Aorta (tissue), 5 donors: Measurements from ENCODE around the gene ITPA. TPM values are rescaled to one million over a fixed set of nuclear protein-coding genes. Genes with fewer than 3 reads are reported as not detected.
A peak's percentile ranks its signal among the peaks of the same experiment; 100 is the strongest.

Experiments used
- ATAC-seq: fragments of 200-7000 bp; cut with Tn5 transposase; one replicate; pipeline ENCODE4 v1.9.1; 2022; ENCODE audit warnings: moderate library complexity; ENCODE audit not compliant: low FRiP score
- DNase-seq, 2 donors: peaks; one replicate each; pipeline ENCODE4 v3.0.0-alpha.2; 2020
- H3K27ac ChIP-seq, 2 donors: one replicate each; pipeline ENCODE4 v1.5.1; 2013; ENCODE audit warnings: low read length in 2 of 2, mild to moderate bottlenecking in 2 of 2, moderate library complexity in 2 of 2, control low read depth in 1 of 2, inconsistent platforms in 1 of 2, low read depth in 1 of 2
- H3K27me3 ChIP-seq, 2 donors: one replicate each; pipeline ENCODE4 v1.6.1; 2013; ENCODE audit warnings: control low read depth in 1 of 2, low read length in 1 of 2, mild to moderate bottlenecking in 1 of 2, moderate library complexity in 1 of 2; ENCODE audit not compliant: insufficient read depth in 2 of 2, control insufficient read depth in 1 of 2
- H3K36me3 ChIP-seq, 2 donors: one replicate each; pipeline ENCODE4 v1.6.1; 2013; ENCODE audit warnings: control low read depth in 1 of 2, low read length in 1 of 2, mild to moderate bottlenecking in 1 of 2; ENCODE audit not compliant: insufficient read depth in 2 of 2, control insufficient read depth in 1 of 2
- H3K4me1 ChIP-seq, 2 donors: one replicate each; pipeline ENCODE4 v1.6.1; 2013; ENCODE audit warnings: low read length in 2 of 2, control low read depth in 1 of 2, mild to moderate bottlenecking in 1 of 2, moderate library complexity in 1 of 2; ENCODE audit not compliant: insufficient read depth in 2 of 2, control insufficient read depth in 1 of 2
- H3K4me3 ChIP-seq, 2 donors: one replicate each; pipeline ENCODE4 v1.5.1; 2013; ENCODE audit warnings: low read length in 2 of 2, control low read depth in 1 of 2, mild to moderate bottlenecking in 1 of 2
- H3K9me3 ChIP-seq: one replicate; pipeline ENCODE4 v1.6.1; 2013; ENCODE audit warnings: mild to moderate bottlenecking, low read length; ENCODE audit not compliant: control insufficient read depth
- WGBS, 2 donors: extraction: QIAGEN DNeasy Blood & Tissue Kit; methylation state at CpG; one replicate each; pipeline ENCODE4 v1.1.7; 2013; 5-methylcytosine and 5-hydroxymethylcytosine counted together
- intact Hi-C, 2 donors: fragments of 100-400 bp; cut with DNase I; formaldehyde crosslinking; loops; one replicate each; pipeline versions ENCODE4 v1.14.2 to v1.15.0; 2022
- polyA plus RNA-seq, 2 donors: library from polyadenylated mRNA; stranded (reverse); fragments of 200-250 nt; gene quantifications; one replicate each; pipeline ENCODE4 v1.2.3, GENCODE V29; 2013
- total RNA-seq, 2 donors: library from RNA; stranded (reverse); fragmentation: NEBNext Ultra II Directional; extraction: Animal tissue kit (Norgen Biotek cat#: 25700); gene quantifications; one replicate each; pipeline ENCODE4 v1.2.1, GENCODE V29; 2021
- donor health status: healthy with polysubstance abuse.
- donor health status: Bipolar disorder and iron deficiency.
- donor health status: DM: no; HTN: no; CAD: no.
- donor health status: DM: no; HTN: no; CAD: no.
- donor health status: DM: yes; HTN: yes; CAD: no.

The ITPA gene
- total and polyA plus RNA-seq, 4 donors = 25.9 to 72.4 (median 28.9) TPM

GRCh38 chr20:3193806-3194616 is 15.3 kb upstream of the ITPA start:
- intact Hi-C loops = no loop called here
- Histone ChIP-seq H3K27me3 (no peaks in the 10 kb centered on the region), H3K4me1 (no peaks in the 10 kb centered on the region), H3K4me3 (no peak overlapping the region), H3K9me3 (no peaks in the 10 kb centered on the region), H3K36me3 (peaks cover 0 to 3% of the 10 kb centered on the region in 2 donors), H3K27ac (no peak overlapping the region)
- ATAC-seq (no peak), DNase-seq (no peak)
- 91 to 92% methylated on average over 14 of the region's 14 CpGs for whole genome bisulfite sequencing, 2 donors

DNA sequence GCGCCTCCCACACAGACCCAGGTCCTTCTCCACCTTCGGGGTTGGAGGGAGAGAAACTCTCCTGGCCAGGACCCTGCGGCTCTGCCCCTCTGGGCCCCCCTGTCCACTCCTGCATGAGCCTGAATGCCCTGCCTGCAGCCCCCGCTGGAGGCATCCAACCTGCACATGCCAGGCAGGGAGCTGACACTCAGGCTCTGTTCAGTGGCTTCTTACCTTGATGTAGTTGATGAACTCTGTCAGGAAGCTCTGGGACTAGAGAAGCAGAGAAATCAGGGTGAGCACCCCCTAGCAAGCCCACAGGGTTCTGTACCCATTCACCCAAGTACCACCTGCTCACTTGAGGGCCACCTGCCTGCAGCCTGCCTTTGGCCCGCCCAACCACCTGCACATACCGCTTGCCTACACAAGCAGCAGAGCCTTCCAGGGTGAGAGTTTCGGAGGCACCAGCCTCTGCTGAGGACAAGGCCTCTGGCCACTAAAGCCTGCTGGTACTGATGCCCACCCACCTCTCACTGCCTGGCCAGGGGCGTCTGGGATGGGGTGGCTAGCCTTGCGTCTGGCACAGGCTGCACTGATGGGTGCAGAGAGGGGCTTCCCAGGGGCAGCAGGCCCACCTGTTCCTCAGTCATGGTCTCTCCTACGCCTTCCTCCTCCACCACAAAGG is 14.5 kb upstream of the ITPA start:
- Histone ChIP-seq H3K4me3 (no peak overlapping the region), H3K27ac (no peak overlapping the region), H3K36me3 (peaks cover 0 to 7% of the 10 kb centered on the region in 2 donors), H3K9me3 (no peaks in the 10 kb centered on the region), H3K27me3 (no peaks in the 10 kb centered on the region), H3K4me1 (no peaks in the 10 kb centered on the region)
- no peak for DNase-seq
- intact Hi-C loops = no loop called here
- WGBS, 2 donors = 95% methylated on average over 10 of the region's 10 CpGs
- no peak for ATAC-seq

- WGBS, 2 donors = 87 to 90% methylated on average over 7 of the region's 7 CpGs
- H3K27me3 ChIP-seq = no peaks in the 10 kb centered on the region
- peaks cover 0 to 8% of the 10 kb centered on the region in 2 donors for H3K36me3 ChIP-seq
These were observed 13.6 kb upstream of the ITPA start for GRCh38 chr20:3195590-3196237.

GRCh38 chr20:3199206-3199605 is 10.1 kb upstream of the ITPA start:
- Histone ChIP-seq H3K9me3 (no peaks in the 10 kb centered on the region), H3K4me1 (no peaks in the 10 kb centered on the region), H3K27ac (no peak overlapping the region), H3K27me3 (no peaks in the 10 kb centered on the region), H3K4me3 (no peak overlapping the region), H3K36me3 (peaks cover 0 to 4% of the 10 kb centered on the region in 2 donors)
- DNase-seq = no peak
- ATAC-seq = no peak
- intact Hi-C loops = no loop called here
- 50 to 74% methylated on average over 2 of the region's 2 CpGs for WGBS, 2 donors

More at GRCh38 chr20:3195590-3196237, 13.6 kb upstream of the ITPA start:
- DNase-seq (no peak), ATAC-seq (no peak)
- intact Hi-C loops = no loop called here
- Histone ChIP-seq H3K27ac (no peak overlapping the region), H3K9me3 (no peaks in the 10 kb centered on the region), H3K4me3 (no peak overlapping the region), H3K4me1 (no peaks in the 10 kb centered on the region)

DNA sequence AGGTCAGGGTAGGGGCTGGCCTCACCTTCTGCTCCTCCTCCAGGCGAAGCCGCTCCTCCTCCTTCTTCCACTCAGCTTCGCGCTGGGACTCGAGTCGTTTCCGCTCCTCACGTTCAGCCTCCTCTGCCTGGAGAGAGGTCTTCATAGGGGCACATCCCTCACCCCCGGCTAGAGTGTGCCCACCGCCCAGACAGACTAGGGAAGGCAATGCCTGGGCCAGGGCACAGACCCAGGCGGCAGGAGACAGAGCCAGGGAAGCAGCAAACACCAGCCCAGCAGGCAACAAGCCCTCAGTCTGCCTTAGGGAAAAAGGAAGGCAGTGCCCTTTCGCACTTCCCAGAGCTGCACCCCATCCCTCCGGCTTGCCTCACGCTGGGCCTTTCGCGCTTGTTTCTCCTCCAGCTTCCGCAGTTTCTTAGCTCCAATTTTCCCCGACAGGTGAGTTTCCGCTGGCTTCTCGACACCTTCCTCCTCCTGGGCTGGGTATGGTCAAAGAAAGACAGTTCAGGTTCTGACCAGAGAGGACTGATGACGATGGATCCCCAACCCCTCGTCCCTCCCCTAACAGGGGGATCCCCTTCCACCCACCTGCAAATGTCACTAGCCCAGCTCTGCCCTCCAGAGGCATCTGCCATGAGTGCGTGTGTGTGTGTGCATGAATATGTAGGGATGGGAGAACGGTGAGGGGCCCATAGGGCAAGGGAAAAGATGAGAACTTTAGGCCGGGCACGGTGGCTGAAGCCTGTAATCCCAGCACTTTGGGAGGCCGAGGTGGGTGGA is 9.1 kb upstream of the ITPA start:
- H3K27me3 ChIP-seq = no peaks in the 10 kb centered on the region
- H3K36me3 ChIP-seq = peaks cover 0 to 4% of the 10 kb centered on the region in 2 donors
- H3K27ac ChIP-seq = no peak overlapping the region
- H3K4me3 ChIP-seq = no peak overlapping the region
- intact Hi-C loops = loop anchor here in 1 of 2 donors (10.0 kb wide), 1 partner anchor 155 kb away; the partner anchor contains the start of genes GNRH2 and MRPS26
- DNase-seq (no peak), ATAC-seq (no peak)
- 90 to 92% methylated on average over 27 of the region's 27 CpGs for whole genome bisulfite sequencing, 2 donors
- no peaks in the 10 kb centered on the region for H3K9me3 ChIP-seq
- no peaks in the 10 kb centered on the region for H3K4me1 ChIP-seq

- H3K36me3 ChIP-seq = peaks cover 0 to 4% of the 10 kb centered on the region in 2 donors
- H3K27me3 ChIP-seq = no peaks in the 10 kb centered on the region
- WGBS, 2 donors = 54 to 58% methylated on average over 9 of the region's 9 CpGs
- no peaks in the 10 kb centered on the region for H3K9me3 ChIP-seq
- H3K4me1 ChIP-seq = no peaks in the 10 kb centered on the region
- peak overlapping the region in 1 of 2 donors; percentile 75 for H3K4me3 ChIP-seq
- no peak for DNase-seq
- H3K27ac ChIP-seq = no peak overlapping the region
- no peak for ATAC-seq
- intact Hi-C loops = loop anchor here in 1 of 2 donors (10.0 kb wide), 1 partner anchor 158 kb away; the partner anchor contains the start of genes GNRH2 and MRPS26
These were observed 6.4 kb upstream of the ITPA start for GRCh38 chr20:3202965-3203314.

DNA sequence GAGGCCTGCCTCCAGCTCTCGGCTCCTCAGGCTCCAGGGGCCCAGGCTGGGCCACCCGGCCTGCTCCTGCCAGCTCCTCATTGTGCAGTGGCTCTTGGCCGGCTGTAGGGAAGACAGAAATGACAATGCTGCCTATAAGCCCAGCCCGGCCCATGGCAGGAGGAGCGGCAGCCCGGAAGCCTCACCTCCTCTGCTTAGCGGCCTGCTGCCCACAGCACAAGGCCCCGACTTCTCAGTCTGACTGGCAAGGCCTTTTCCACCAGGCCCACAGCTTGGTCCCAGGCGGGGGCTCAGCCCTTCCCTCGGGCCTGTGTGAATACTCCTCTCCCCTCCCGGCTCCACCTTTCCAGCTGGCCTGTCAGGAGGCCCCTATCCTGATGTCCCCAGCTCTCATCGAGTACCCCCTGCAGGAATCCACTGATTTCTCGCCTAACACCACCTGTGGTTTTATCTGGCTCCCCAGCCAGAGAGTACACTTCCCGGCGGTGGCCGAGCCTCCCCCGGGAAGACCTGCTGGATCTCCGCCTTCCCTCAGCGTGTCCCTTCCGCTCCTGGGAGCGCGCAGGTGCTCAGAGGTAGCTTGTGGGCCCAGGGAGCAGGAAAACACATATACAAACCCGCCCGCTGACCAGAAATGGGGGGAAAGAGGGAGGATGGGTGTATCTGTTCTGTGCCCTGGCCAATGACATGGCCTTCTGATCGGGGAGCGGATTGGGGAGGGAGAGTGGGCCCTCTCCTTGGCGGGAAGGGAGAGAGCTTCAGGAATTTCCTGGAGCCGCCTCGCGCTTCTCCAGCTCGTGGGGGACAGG is 5.8 kb upstream of the ITPA start:
- intact Hi-C loops = loop anchor here in 1 of 2 donors (10.0 kb wide), 1 partner anchor 159 kb away; the partner anchor contains the start of genes GNRH2 and MRPS26
- Histone ChIP-seq H3K9me3 (no peaks in the 10 kb centered on the region), H3K27me3 (no peaks in the 10 kb centered on the region), H3K36me3 (peaks cover 0 to 4% of the 10 kb centered on the region in 2 donors), H3K27ac (no peak overlapping the region), H3K4me3 (peak overlapping the region; percentile 59 to 75), H3K4me1 (no peaks in the 10 kb centered on the region)
- DNase-seq = no peak
- 10 to 13% methylated on average over 31 of the region's 31 CpGs for WGBS, 2 donors
- ATAC-seq = peak; percentile 31
